ENCODE measurements around the gene MYOM1.
"Not testable (repeated sequence)": the region's sequence is repeated elsewhere in the genome, so short reads cannot be mapped to it uniquely, and the experiment has no call there.

- TF ChIP-seq CTCF, POLR2A (IDR thresholded peaks at IDR 0.05): not testable (repeated sequence)
These were observed 1.1 kb upstream of the MYOM1 start for GRCh38 chr18:3220868-3221267.

Data from uterus (tissue), 2 donors.